K562 (cell line): ENCODE results near the gene TMPRSS9. TPM values are rescaled to one million over a fixed set of nuclear protein-coding genes. Genes with fewer than 3 reads are reported as not detected.

ENCODE experiments used
- BRF2 ChIP-seq: IDR thresholded peaks from 3 replicates; pipeline ENCODE4 v1.6.1; 2011; ENCODE audit warnings: borderline replicate concordance, mild to moderate bottlenecking; ENCODE audit not compliant: insufficient read length, insufficient read depth
- COPS2 ChIP-seq: fragments of 450-650 bp; conservative IDR thresholded peaks from 2 replicates; pipeline ENCODE4 v1.6.1; 2016; ENCODE audit warnings: mild to moderate bottlenecking, moderate library complexity
- HMBOX1 ChIP-seq: sonication (generic); IDR thresholded peaks from 2 replicates; pipeline ENCODE4 v1.6.1; 2016
- IRF9 ChIP-seq: fragments of 450-650 bp; IDR thresholded peaks from 2 replicates; pipeline ENCODE4 v1.6.1; 2016; ENCODE audit warnings: missing biosample characterization, missing genetic modification characterization
- KAT7 ChIP-seq: sonication (generic); formaldehyde crosslinking; IDR thresholded peaks from 2 replicates; pipeline ENCODE4 v1.8.0; 2022; ENCODE audit warnings: missing genetic modification reagents, mild to moderate bottlenecking, borderline replicate concordance
- LEF1 ChIP-seq: fragments of 450-650 bp; IDR thresholded peaks from 2 replicates; pipeline ENCODE4 v1.6.1; 2016; ENCODE audit warnings: mild to moderate bottlenecking
- MBD1 ChIP-seq: fragments of 250-450 bp; sonication (Bioruptor Pico); IDR thresholded peaks from 2 replicates; pipeline ENCODE4 v1.8.0; 2022; ENCODE audit warnings: inconsistent platforms
- MECOM ChIP-seq: fragments of 250-450 bp; sonication (Bioruptor Pico); IDR thresholded peaks from 2 replicates; pipeline ENCODE4 v1.8.0; 2022; ENCODE audit warnings: inconsistent platforms
- MTA2 ChIP-seq: fragments of 450-650 bp; IDR thresholded peaks from 2 replicates; pipeline ENCODE4 v1.6.1; 2016; ENCODE audit warnings: low read depth
- NFXL1 ChIP-seq: fragments of 450-650 bp; formaldehyde crosslinking; IDR thresholded peaks from 2 replicates; pipeline ENCODE4 v1.4.0; 2021; ENCODE audit warnings: mild to moderate bottlenecking
- POLR2B ChIP-seq: fragments of 450-650 bp; IDR thresholded peaks from 2 replicates; pipeline ENCODE4 v1.6.1; 2018; ENCODE audit warnings: low read depth; ENCODE audit not compliant: partially characterized antibody
- POLR3A ChIP-seq: IDR thresholded peaks from 2 replicates; pipeline ENCODE4 v1.6.1; 2011; ENCODE audit warnings: borderline replicate concordance, mild to moderate bottlenecking, moderate library complexity; ENCODE audit not compliant: insufficient read length, insufficient read depth; ENCODE audit errors: extremely low read depth
- PTRF ChIP-seq: fragments of 450-650 bp; IDR thresholded peaks from 2 replicates; pipeline ENCODE4 v1.6.1; 2016; ENCODE audit warnings: mild to moderate bottlenecking, missing genetic modification characterization, missing compliant biosample characterization
- RFX1 ChIP-seq: fragments of 450-650 bp; IDR thresholded peaks from 2 replicates; pipeline ENCODE4 v1.6.1; 2016; ENCODE audit warnings: mild to moderate bottlenecking, moderate library complexity
- SIX5 ChIP-seq, 2 experiments: IDR thresholded peaks; 2 replicates each; pipeline ENCODE4 v1.6.1; 2011; ENCODE audit warnings: low read length in 2 of 2, borderline replicate concordance in 1 of 2, low read depth in 1 of 2, mild to moderate bottlenecking in 1 of 2, moderate library complexity in 1 of 2; ENCODE audit not compliant: insufficient read depth in 1 of 2
- SMAD1 ChIP-seq: fragments of 150-350 bp; IDR thresholded peaks from 2 replicates; pipeline ENCODE4 v1.6.1; 2014; ENCODE audit warnings: low read length, low read depth; ENCODE audit not compliant: partially characterized antibody
- SMARCB1 ChIP-seq: IDR thresholded peaks from 2 replicates; pipeline ENCODE4 v1.6.1; 2011; ENCODE audit warnings: improper control_type of control experiment, low read depth; ENCODE audit not compliant: insufficient read length
- SRSF1 ChIP-seq: fragments of 200-400 bp; formaldehyde crosslinking; IDR thresholded peaks from 2 replicates; pipeline ENCODE4 v1.6.1; 2017; ENCODE audit warnings: mild to moderate bottlenecking, low read depth, low read length, moderate library complexity
- SRSF3 ChIP-seq: fragments of 200-400 bp; formaldehyde crosslinking; IDR thresholded peaks from 2 replicates; pipeline ENCODE4 v1.6.1; 2016; ENCODE audit warnings: mild to moderate bottlenecking, low read length, moderate library complexity; ENCODE audit not compliant: insufficient read depth
- TBL1XR1 ChIP-seq, 2 experiments: IDR thresholded peaks; 2 replicates each; pipeline ENCODE4 v1.6.1; 2012; ENCODE audit warnings: improper control_type of control experiment in 2 of 2, low read length in 2 of 2, mild to moderate bottlenecking in 1 of 2
- TRIM28 ChIP-seq: fragments of 450-650 bp; IDR thresholded peaks from 2 replicates; pipeline ENCODE4 v1.6.1; 2017
- ZC3H8 ChIP-seq: fragments of 450-650 bp; IDR thresholded peaks from 2 replicates; pipeline ENCODE4 v1.6.1; 2017
- ZFP1 ChIP-seq: fragments of 450-650 bp; formaldehyde crosslinking; IDR thresholded peaks from 2 replicates; pipeline ENCODE4 v1.4.0; 2020; ENCODE audit warnings: mild to moderate bottlenecking, mixed read lengths
- ZNF354B ChIP-seq: fragments of 250-450 bp; sonication (Bioruptor Pico); IDR thresholded peaks from 2 replicates; pipeline ENCODE4 v1.4.0; 2020
- ZNF436 ChIP-seq: fragments of 250-450, 450-650 bp; sonication (Bioruptor Pico); formaldehyde crosslinking; IDR thresholded peaks from 2 replicates; pipeline ENCODE4 v1.7.0; 2020; ENCODE audit warnings: mild to moderate bottlenecking
- ZNF764 ChIP-seq: fragments of 250-450 bp; sonication (Bioruptor Pico); IDR thresholded peaks from 2 replicates; pipeline ENCODE4 v1.4.0; 2020; ENCODE audit warnings: low read depth, mild to moderate bottlenecking, moderate library complexity
- polyA plus RNA-seq, 8 experiments: library from polyadenylated mRNA; depleted of rRNA in 4 of 8; stranded (reverse) in 5 of 8; unstranded in 3 of 8; fragments of >200 nt; fragmentation: Nextera tagmentation in 2 of 8; fragmentation: Illumina TruSeq in 1 of 8; extraction: Ambion mirVana in 2 of 8; extraction: Trizol in 1 of 8; gene quantifications; 2 replicates each; pipeline versions ENCODE4 v1.2.1 to v1.2.3, GENCODE V29; 2011 to 2014; ENCODE audit warnings: inconsistent platforms in 1 of 8, missing spikeins in 1 of 8
- total RNA-seq, 7 experiments: library from RNA; depleted of rRNA in 6 of 7; stranded (reverse); fragments of >200 nt in 6 of 7; fragmentation: Illumina TruSeq in 2 of 7; extraction: Trizol in 2 of 7; gene quantifications; 2 replicates each; pipeline versions ENCODE4 v1.2.1 to v1.2.3, GENCODE V29; 2011 to 2021; ENCODE audit warnings: low replicate concordance in 1 of 7

Gene TMPRSS9
- total and polyA plus RNA-seq, 9 of the 15 experiments (the other 6 are each of a cell fraction or from before 2014, with no cell fraction given): 0.01 to 0.03 TPM; not detected in 7

- TF ChIP-seq MBD1 (CRISPR knock-in tag): no peak
- TF ChIP-seq BRF2: no peak
- TF ChIP-seq TBL1XR1 (IDR thresholded peaks at IDR 0.05; ENCODE audit: low read length in 2 of 2): no peak
- TF ChIP-seq ZC3H8: no peak
- TF ChIP-seq SRSF3: no peak
- TF ChIP-seq ZNF436 (CRISPR knock-in tag): no peak
- peak; percentile 81 for TF ChIP-seq LEF1
- TF ChIP-seq SMARCB1: no peak
- no peak for TF ChIP-seq RFX1
- no peak for TF ChIP-seq ZNF354B
- no peak for TF ChIP-seq ZNF764 (CRISPR knock-in tag)
- no peak for TF ChIP-seq HMBOX1
- no peak for TF ChIP-seq KAT7 (CRISPR knock-in tag)
- peak; percentile 88 for TF ChIP-seq MTA2
- TF ChIP-seq COPS2: no peak
- TF ChIP-seq IRF9 (tag): no peak
- TF ChIP-seq PTRF (tag): no peak
- TF ChIP-seq SMAD1: no peak
- no peak for TF ChIP-seq SRSF1
- TF ChIP-seq POLR3A: no peak
- no peak for TF ChIP-seq NFXL1 (CRISPR knock-in tag)
- TF ChIP-seq POLR2B: no peak
- TF ChIP-seq SIX5 (IDR thresholded peaks at IDR 0.05; ENCODE audit: borderline replicate concordance in 1 of 2, insufficient read depth in 1 of 2, low read depth in 1 of 2, low read length in 2 of 2): no peak
- TF ChIP-seq ZFP1: no peak
- 0 out of 2 replicates have a peak, but pooled peaks have one; percentile 22 for TF ChIP-seq TRIM28
- no peak for TF ChIP-seq MECOM
Observed at GRCh38 chr19:2345794-2346663, 14.0 kb upstream of the TMPRSS9 start (continued).
